ENCODE data around the gene MTERF2. TPM values are rescaled to one million over a fixed set of nuclear protein-coding genes. Genes with fewer than 3 reads are reported as not detected.
"Not testable (repeated sequence)": the region's sequence is repeated elsewhere in the genome, so short reads cannot be mapped to it uniquely, and the experiment has no call there.

Gene MTERF2
- total RNA-seq, 6 experiments from 2014 or later: 3.0 to 5.6 (median 5.1) TPM

- no peak overlapping the region; the same call in 1 of the 2 replicates for H3K27ac Mint-ChIP-seq
- no peaks in the 10 kb centered on the region for H3K9me3 Mint-ChIP-seq
- no peak overlapping the region for H3K4me3 Mint-ChIP-seq
- H3K27me3 Mint-ChIP-seq (ENCODE audit: insufficient read depth): no peaks in the 10 kb centered on the region
- peaks cover 28% of the 10 kb centered on the region for H3K4me1 Mint-ChIP-seq (ENCODE audit: low read depth)
- DNase-seq: no peak
- H3K36me3 Mint-ChIP-seq (ENCODE audit: low read depth): no peaks in the 10 kb centered on the region
- TF ChIP-seq CTCF (IDR thresholded peaks at IDR 0.05): no peak
Observed at GRCh38 chr12:107029081-107029480, 42.1 kb upstream of the MTERF2 start.

- H3K9me3 Mint-ChIP-seq: no peaks in the 10 kb centered on the region
- no peak for TF ChIP-seq CTCF (IDR thresholded peaks at IDR 0.05)
Observed at GRCh38 chr12:107027636-107028053, 40.7 kb upstream of the MTERF2 start.

GRCh38 chr12:107026806-107027635 lies 40.1 kb upstream of the MTERF2 start:
- Mint-ChIP-seq H3K36me3 (ENCODE audit: low read depth) (no peaks in the 10 kb centered on the region), H3K4me1 (ENCODE audit: low read depth) (peaks cover 28% of the 10 kb centered on the region), H3K27me3 (ENCODE audit: insufficient read depth) (no peaks in the 10 kb centered on the region), H3K4me3 (peak overlapping the region; percentile 41; the same call in 1 of the 2 replicates), H3K9me3 (no peaks in the 10 kb centered on the region), H3K27ac (peak overlapping the region; percentile 68)
- no peak for TF ChIP-seq CTCF (IDR thresholded peaks at IDR 0.05)
- no peak for DNase-seq

More at GRCh38 chr12:107027636-107028053, 40.7 kb upstream of the MTERF2 start:
- peak; percentile 96 for DNase-seq
- Mint-ChIP-seq H3K4me3 (peak overlapping the region; percentile 41), H3K4me1 (ENCODE audit: low read depth) (peaks cover 28% of the 10 kb centered on the region), H3K27me3 (ENCODE audit: insufficient read depth) (no peaks in the 10 kb centered on the region), H3K36me3 (ENCODE audit: low read depth) (no peaks in the 10 kb centered on the region), H3K27ac (peak overlapping the region; percentile 84)

- not testable (repeated sequence) for DNase-seq; H3K9me3 Mint-ChIP-seq; H3K4me3 Mint-ChIP-seq; H3K36me3 Mint-ChIP-seq (ENCODE audit: low read depth); H3K27me3 Mint-ChIP-seq (ENCODE audit: insufficient read depth)
- 0 out of 2 replicates have a peak overlapping the region, but pooled peaks have one; percentile 26 for H3K27ac Mint-ChIP-seq
- peaks cover 28% of the 10 kb centered on the region for H3K4me1 Mint-ChIP-seq (ENCODE audit: low read depth)
Observed at GRCh38 chr12:107026356-107026755, 39.4 kb upstream of the MTERF2 start.

- TF ChIP-seq CTCF (IDR thresholded peaks at IDR 0.05): no peak
- Mint-ChIP-seq H3K27me3 (ENCODE audit: insufficient read depth) (no peaks in the 10 kb centered on the region), H3K4me3 (no peak overlapping the region), H3K9me3 (no peaks in the 10 kb centered on the region), H3K36me3 (ENCODE audit: low read depth) (peaks cover 2% of the 10 kb centered on the region; the same call in 1 of the 2 replicates), H3K27ac (no peak overlapping the region), H3K4me1 (ENCODE audit: low read depth) (peaks cover 28% of the 10 kb centered on the region)
- DNase-seq: no peak
Observed at GRCh38 chr12:107025671-107026070, 38.7 kb upstream of the MTERF2 start.

GRCh38 chr12:107019546-107019945 lies 32.6 kb upstream of the MTERF2 start:
- no peaks in the 10 kb centered on the region for H3K4me1 Mint-ChIP-seq (ENCODE audit: low read depth)
- H3K9me3 Mint-ChIP-seq: no peaks in the 10 kb centered on the region
- peaks cover 9% of the 10 kb centered on the region; the same call in 1 of the 2 replicates for H3K36me3 Mint-ChIP-seq (ENCODE audit: low read depth)
- H3K27me3 Mint-ChIP-seq (ENCODE audit: insufficient read depth): no peaks in the 10 kb centered on the region
- no peak overlapping the region for H3K27ac Mint-ChIP-seq
- no peak for TF ChIP-seq CTCF (IDR thresholded peaks at IDR 0.05)
- no peak overlapping the region for H3K4me3 Mint-ChIP-seq
- no peak for DNase-seq
